A549 (cell line): ENCODE data around the gene BMAL1.

Source experiments
- EP300 ChIP-seq, 2 experiments: fragments of >200 bp; sonication (Bioruptor Twin); formaldehyde crosslinking; IDR thresholded peaks; 2 replicates in 1 of 2; 3 replicates in 1 of 2; pipeline ENCODE4 v1.6.1; 2016 to 2017
- ESRRA ChIP-seq: fragments of 150-350 bp; IDR thresholded peaks from 2 replicates; pipeline ENCODE4 v1.6.1; 2014; ENCODE audit warnings: mild to moderate bottlenecking, low read length, borderline replicate concordance
- FOSL2 ChIP-seq, 2 experiments: fragments of 450-650 bp in 1 of 2; fragments of >200 bp in 1 of 2; sonication (Bioruptor Twin) in 1 of 2; formaldehyde crosslinking; IDR thresholded peaks; 2 replicates each; pipeline versions ENCODE4 v1.5.0 to v1.6.1; 2016 to 2020; ENCODE audit warnings: mild to moderate bottlenecking in 1 of 2, moderate library complexity in 1 of 2
- MAX ChIP-seq: IDR thresholded peaks from 2 replicates; pipeline ENCODE4 v1.6.1; 2012
- MAZ ChIP-seq: fragments of 150-350 bp; IDR thresholded peaks from 2 replicates; pipeline ENCODE4 v1.6.1; 2014; ENCODE audit warnings: antibody characterized with exemption, low read depth, low read length, borderline replicate concordance
- POLR2A ChIP-seq: IDR thresholded peaks from 2 replicates; pipeline ENCODE4 v1.6.1; 2012; ENCODE audit warnings: mild to moderate bottlenecking, low read length
- USF2 ChIP-seq: fragments of 450-650 bp; IDR thresholded peaks from 2 replicates; pipeline ENCODE4 v1.6.1; 2014; ENCODE audit warnings: antibody characterized with exemption
- TF ChIP-seq, protein P1 (sequence below): fragments of >200 bp; sonication (Bioruptor Twin); formaldehyde crosslinking; IDR thresholded peaks from 3 replicates; pipeline ENCODE4 v1.5.1; 2016

- TF ChIP-seq FOSL2 (IDR thresholded peaks at IDR 0.05) (no peak), FOSL2 (CRISPR knock-in tag; IDR thresholded peaks at IDR 0.05) (no peak), POLR2A (no peak), MAX (no peak), USF2 (no peak), EP300 (IDR thresholded peaks at IDR 0.05) (no peak), MAZ (no peak), ESRRA (no peak)
- TF ChIP-seq, protein P1, sequence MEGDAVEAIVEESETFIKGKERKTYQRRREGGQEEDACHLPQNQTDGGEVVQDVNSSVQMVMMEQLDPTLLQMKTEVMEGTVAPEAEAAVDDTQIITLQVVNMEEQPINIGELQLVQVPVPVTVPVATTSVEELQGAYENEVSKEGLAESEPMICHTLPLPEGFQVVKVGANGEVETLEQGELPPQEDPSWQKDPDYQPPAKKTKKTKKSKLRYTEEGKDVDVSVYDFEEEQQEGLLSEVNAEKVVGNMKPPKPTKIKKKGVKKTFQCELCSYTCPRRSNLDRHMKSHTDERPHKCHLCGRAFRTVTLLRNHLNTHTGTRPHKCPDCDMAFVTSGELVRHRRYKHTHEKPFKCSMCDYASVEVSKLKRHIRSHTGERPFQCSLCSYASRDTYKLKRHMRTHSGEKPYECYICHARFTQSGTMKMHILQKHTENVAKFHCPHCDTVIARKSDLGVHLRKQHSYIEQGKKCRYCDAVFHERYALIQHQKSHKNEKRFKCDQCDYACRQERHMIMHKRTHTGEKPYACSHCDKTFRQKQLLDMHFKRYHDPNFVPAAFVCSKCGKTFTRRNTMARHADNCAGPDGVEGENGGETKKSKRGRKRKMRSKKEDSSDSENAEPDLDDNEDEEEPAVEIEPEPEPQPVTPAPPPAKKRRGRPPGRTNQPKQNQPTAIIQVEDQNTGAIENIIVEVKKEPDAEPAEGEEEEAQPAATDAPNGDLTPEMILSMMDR: no peak
These were observed 15.5 kb upstream of the BMAL1 start for GRCh38 chr11:13262096-13262495.
